GM06990 (cell line): ENCODE data around the gene CPT2.

Experiments used
- DNase-seq: peaks from one replicate; pipeline ENCODE4 v3.0.0-alpha.2; 2011; ENCODE audit not compliant: insufficient read length; ENCODE audit errors: extremely low read depth
- H3K27me3 ChIP-seq: replicated peaks from 2 replicates; pipeline ENCODE4 v1.6.0; 2011; ENCODE audit warnings: low read length; ENCODE audit not compliant: control insufficient read depth, insufficient read depth
- H3K36me3 ChIP-seq: 2 replicates; pipeline ENCODE4 v1.5.1; 2011; ENCODE audit warnings: low read length; ENCODE audit not compliant: control insufficient read depth, insufficient read depth
- H3K4me3 ChIP-seq: replicated peaks from 2 replicates; pipeline ENCODE4 v1.5.1; 2011; ENCODE audit warnings: low read depth, mild to moderate bottlenecking, control low read depth, low read length
- TF ChIP-seq, protein P1 (sequence below): IDR thresholded peaks from 2 replicates; pipeline ENCODE4 v1.5.1; 2011; ENCODE audit warnings: low read length, control low read depth, mild to moderate bottlenecking, inconsistent platforms; ENCODE audit not compliant: insufficient read depth, poor library complexity, severe bottlenecking

Gene CPT2

DNA sequence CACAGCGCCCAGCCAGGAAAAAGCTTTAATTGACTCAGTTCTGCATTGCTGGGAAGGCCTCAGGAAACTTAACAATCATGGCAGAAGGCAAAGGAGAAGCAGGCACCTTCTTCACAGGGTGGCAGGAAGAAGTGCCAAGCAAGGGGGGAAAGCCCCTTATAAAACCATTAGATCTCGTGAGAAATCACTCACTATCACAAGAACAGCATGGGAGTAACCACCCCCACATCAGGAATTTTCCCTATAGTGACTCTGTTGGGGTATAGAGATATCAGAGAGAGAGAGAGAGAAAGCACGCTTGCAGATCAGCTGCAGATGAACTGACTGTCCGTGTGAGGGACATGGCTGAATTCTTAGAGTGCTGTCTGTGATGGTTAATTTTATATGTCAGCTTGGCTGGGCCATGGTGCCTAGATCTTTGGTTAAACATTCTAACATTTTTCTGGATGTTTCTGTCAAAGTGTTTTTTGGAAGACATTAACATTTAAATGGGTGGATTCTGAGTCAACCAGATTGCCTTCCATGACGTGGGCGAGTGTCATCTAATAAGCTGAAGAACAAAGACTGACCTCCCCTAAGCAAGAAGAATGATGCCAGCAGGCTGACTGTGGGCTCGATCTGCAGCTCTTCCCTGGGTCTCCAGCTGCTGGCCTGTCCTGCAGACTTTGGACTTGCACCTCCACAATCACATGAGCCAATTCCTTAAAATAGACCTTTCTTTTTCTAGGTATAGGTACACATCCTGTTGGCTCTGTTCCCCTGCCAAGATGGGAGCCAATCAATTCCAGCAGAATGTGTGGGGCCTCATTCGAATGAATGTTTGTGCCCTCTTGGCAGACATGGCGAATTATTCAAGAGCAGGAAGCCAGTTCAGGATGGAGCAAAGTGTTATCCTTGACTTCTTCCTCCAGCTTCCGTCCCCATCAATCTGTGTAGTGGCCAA lies 21.4 kb upstream of the CPT2 start:
- TF ChIP-seq, protein P1, sequence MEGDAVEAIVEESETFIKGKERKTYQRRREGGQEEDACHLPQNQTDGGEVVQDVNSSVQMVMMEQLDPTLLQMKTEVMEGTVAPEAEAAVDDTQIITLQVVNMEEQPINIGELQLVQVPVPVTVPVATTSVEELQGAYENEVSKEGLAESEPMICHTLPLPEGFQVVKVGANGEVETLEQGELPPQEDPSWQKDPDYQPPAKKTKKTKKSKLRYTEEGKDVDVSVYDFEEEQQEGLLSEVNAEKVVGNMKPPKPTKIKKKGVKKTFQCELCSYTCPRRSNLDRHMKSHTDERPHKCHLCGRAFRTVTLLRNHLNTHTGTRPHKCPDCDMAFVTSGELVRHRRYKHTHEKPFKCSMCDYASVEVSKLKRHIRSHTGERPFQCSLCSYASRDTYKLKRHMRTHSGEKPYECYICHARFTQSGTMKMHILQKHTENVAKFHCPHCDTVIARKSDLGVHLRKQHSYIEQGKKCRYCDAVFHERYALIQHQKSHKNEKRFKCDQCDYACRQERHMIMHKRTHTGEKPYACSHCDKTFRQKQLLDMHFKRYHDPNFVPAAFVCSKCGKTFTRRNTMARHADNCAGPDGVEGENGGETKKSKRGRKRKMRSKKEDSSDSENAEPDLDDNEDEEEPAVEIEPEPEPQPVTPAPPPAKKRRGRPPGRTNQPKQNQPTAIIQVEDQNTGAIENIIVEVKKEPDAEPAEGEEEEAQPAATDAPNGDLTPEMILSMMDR = no peak
- Histone ChIP-seq H3K27me3 (no peaks in the 10 kb centered on the region; the same call in 1 of the 2 replicates), H3K4me3 (no peak overlapping the region), H3K36me3 (no peaks in the 10 kb centered on the region)
- no peak for DNase-seq

DNA sequence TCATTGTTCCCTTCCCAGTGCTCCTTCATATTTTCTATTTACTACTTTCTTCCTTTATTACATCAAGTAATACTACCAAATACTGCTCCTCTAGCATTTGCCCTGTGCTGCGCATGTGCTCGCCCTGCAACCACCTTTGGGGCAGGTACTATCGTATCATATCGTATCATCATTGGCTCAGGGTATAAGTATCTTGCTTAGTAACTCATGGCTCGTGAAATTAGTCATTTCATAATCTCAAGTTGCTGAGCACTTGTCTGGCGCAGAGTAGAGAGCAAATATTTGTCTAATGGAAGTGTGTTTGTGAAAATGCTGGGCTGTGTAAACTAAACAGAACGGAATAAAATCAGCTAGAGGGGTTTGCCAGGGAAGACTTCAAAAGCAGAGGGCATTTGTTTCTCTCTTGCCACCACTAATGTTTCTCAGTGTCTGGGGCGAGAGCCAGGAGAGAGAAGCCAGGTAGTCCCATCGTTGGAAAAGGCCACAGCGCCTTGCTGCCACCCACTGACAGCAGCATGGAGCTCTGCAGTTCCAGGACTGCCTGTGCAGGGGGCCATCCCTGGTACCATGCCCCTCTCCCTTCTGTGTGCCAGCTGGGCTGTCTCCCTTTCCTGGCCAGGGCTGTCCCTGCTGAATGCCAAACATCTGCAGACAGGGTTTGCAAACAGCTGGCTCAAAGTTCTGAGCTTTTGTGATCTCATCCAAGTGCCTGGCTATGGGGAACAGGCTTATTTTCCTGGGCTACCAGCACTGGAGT lies 20.0 kb upstream of the CPT2 start:
- DNase-seq = no peak
- no peak overlapping the region for H3K4me3 ChIP-seq
- no peaks in the 10 kb centered on the region for H3K36me3 ChIP-seq
- no peaks in the 10 kb centered on the region; the same call in 1 of the 2 replicates for H3K27me3 ChIP-seq
- TF ChIP-seq, protein P1 = no peak

DNA sequence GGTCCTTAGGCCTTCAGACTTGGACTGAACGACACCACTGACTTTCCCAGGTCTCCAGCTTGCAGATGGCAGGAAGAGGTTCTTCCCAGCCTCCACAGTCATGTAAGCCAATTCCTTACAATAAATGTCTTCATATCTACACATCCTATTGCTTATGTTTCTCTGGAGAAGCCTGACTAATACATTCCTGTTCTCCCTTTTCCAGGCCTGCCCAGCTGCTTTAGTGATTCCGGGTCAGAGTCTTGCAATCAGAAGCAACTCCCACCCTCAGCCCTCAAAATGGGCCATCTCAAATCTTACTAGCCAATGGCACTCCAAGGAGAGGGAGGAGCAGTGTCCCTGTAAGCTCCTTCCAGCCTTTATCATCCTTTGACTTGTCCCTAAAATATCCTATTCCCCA lies 16.4 kb upstream of the CPT2 start:
- TF ChIP-seq, protein P1 = no peak
- H3K4me3 ChIP-seq = no peak overlapping the region
- H3K36me3 ChIP-seq = no peaks in the 10 kb centered on the region
- no peak for DNase-seq
- no peaks in the 10 kb centered on the region; the same call in none of the 2 replicates for H3K27me3 ChIP-seq

DNA sequence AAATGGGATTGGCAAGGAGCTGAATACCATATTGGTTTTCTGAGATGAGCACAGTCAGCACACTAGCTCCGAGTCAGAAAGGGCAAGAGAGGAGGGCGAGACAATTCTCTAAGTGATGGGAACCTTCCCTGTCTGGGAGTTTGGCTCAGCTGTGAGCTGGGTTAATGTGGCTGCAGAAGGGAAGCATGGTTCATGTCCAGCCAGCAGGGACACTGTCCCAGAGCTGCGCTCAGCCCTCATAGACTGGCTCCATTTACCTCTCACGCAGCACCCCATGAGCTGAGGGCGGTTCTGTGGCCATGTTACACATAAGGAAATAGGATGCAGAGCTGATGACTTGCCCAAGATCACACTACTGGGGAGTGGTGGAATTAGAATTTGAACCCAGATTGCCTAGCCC lies 15.7 kb upstream of the CPT2 start:
- Histone ChIP-seq H3K4me3 (no peak overlapping the region), H3K36me3 (no peaks in the 10 kb centered on the region), H3K27me3 (no peaks in the 10 kb centered on the region; the same call in none of the 2 replicates)
- TF ChIP-seq, protein P1 = no peak
- DNase-seq = no peak

DNA sequence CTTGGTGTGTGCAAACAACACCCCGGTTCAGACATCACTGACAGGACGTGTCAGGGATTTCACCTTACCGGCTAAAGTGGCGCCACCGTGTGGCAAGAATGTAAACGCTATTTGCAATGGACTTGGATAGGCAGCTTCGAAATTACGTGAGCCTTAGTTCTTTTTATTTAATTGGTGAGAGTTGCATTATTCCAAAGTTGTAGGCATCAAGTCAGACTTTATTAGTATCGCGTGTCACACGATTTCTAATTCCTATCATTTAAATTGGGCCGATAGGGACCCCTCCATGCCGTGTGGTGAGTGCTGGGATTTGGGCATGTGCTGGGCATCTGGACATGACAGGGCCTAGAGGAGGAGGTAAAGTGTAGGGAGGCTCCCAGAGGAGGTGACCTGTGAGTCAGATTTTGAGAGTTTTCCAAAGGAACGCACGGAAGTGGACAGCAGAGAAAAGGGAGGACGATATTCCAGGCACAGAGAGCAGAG lies 14.5 kb upstream of the CPT2 start:
- no peak overlapping the region for H3K4me3 ChIP-seq
- no peaks in the 10 kb centered on the region for H3K36me3 ChIP-seq
- TF ChIP-seq, protein P1 = peak; percentile 79
- DNase-seq = no peak
- no peaks in the 10 kb centered on the region; the same call in 1 of the 2 replicates for H3K27me3 ChIP-seq
